PC-3 (cell line): ENCODE measurements around the gene RAB11FIP4.

ENCODE experiments used
- CTCF ChIP-seq: fragments of 300-600 bp; sonication (generic); conservative IDR thresholded peaks from 2 replicates; pipeline ENCODE4 v1.5.1; 2017; ENCODE audit warnings: antibody characterized with exemption, low read depth, mild to moderate bottlenecking, low read length
- EZH2 ChIP-seq: fragments of 300-600 bp; sonication (generic); IDR thresholded peaks from one replicate; pipeline ENCODE4 v1.6.1; 2017; ENCODE audit warnings: antibody characterized with exemption, mild to moderate bottlenecking, low read length; ENCODE audit not compliant: unreplicated experiment

- TF ChIP-seq EZH2: no peak
- TF ChIP-seq CTCF: no peak
Measured at GRCh38 chr17:31493656-31494155, 102.2 kb downstream of the RAB11FIP4 start.
